Measurements from ENCODE around the gene IMPDH2. TPM values are rescaled to one million over a fixed set of nuclear protein-coding genes. Genes with fewer than 3 reads are reported as not detected.
A peak's percentile ranks its signal among the peaks of the same experiment; 100 is the strongest.

The IMPDH2 gene
- total and polyA plus RNA-seq, 2 donors from 2014 or later: 99.9 to 132 TPM

- intact Hi-C loops (cut with DNase I): no loop called here
- TF ChIP-seq, protein P1, sequence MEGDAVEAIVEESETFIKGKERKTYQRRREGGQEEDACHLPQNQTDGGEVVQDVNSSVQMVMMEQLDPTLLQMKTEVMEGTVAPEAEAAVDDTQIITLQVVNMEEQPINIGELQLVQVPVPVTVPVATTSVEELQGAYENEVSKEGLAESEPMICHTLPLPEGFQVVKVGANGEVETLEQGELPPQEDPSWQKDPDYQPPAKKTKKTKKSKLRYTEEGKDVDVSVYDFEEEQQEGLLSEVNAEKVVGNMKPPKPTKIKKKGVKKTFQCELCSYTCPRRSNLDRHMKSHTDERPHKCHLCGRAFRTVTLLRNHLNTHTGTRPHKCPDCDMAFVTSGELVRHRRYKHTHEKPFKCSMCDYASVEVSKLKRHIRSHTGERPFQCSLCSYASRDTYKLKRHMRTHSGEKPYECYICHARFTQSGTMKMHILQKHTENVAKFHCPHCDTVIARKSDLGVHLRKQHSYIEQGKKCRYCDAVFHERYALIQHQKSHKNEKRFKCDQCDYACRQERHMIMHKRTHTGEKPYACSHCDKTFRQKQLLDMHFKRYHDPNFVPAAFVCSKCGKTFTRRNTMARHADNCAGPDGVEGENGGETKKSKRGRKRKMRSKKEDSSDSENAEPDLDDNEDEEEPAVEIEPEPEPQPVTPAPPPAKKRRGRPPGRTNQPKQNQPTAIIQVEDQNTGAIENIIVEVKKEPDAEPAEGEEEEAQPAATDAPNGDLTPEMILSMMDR (IDR thresholded peaks at IDR 0.05; ENCODE audit: borderline replicate concordance, extremely low read depth, insufficient read depth): no peak
- H3K4me3 ChIP-seq (ENCODE audit: low read length in 3 of 3): no peak overlapping the region
- H3K9ac ChIP-seq (ENCODE audit: low read length in 3 of 3): no peak overlapping the region
- no peaks in the 10 kb centered on the region for H3K9me3 ChIP-seq (ENCODE audit: control insufficient read depth in 2 of 3, insufficient read depth in 1 of 3, low read length in 3 of 3)
- H3K27me3 ChIP-seq (ENCODE audit: control insufficient read depth, insufficient read depth, low read length): no peaks in the 10 kb centered on the region
- FAIRE-seq (no peak), DNase-seq (no peak)
- peaks cover 2 to 27% (median 15%) of the 10 kb centered on the region in 3 donors for H3K36me3 ChIP-seq (ENCODE audit: control insufficient read depth in 2 of 3, insufficient read depth in 3 of 3, low read length in 3 of 3)
- no peak overlapping the region for H3K27ac ChIP-seq (ENCODE audit: low read depth in 2 of 2, low read length in 2 of 2)
- H3K4me1 ChIP-seq (ENCODE audit: control insufficient read depth in 2 of 3, insufficient read depth in 2 of 3, low read depth in 1 of 3, low read length in 3 of 3): no peaks in the 10 kb centered on the region
Observed at GRCh38 chr3:49076116-49076515, 46.9 kb upstream of the IMPDH2 start.

DNA sequence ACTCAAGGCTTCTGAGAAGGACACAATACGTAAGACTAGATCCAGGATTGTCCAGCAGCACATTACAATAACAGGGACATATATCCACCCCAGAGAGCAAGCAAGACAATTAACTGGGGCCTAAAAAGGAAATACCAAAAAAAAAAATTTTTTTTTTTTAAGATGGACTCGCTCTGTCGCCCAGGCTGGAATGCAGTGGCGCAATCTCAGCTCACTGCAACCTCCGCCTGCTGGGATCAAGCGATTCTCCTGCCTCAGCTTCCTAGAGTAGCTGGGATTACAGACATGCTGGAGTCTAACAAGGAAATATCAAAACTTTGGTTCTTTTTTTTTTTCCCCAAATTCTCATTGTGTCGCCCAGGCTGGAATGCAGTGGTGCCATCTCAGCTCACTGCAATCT lies 28.8 kb upstream of the IMPDH2 start:
- FAIRE-seq (no peak), DNase-seq (no peak)
- peaks cover 7 to 30% (median 20%) of the 10 kb centered on the region in 3 donors for H3K36me3 ChIP-seq (ENCODE audit: control insufficient read depth in 2 of 3, insufficient read depth in 3 of 3, low read length in 3 of 3)
- H3K9ac ChIP-seq (ENCODE audit: low read length in 3 of 3): no peak overlapping the region
- H3K9me3 ChIP-seq (ENCODE audit: control insufficient read depth in 2 of 3, insufficient read depth in 1 of 3, low read length in 3 of 3): no peaks in the 10 kb centered on the region
- no peak overlapping the region for H3K27ac ChIP-seq (ENCODE audit: low read depth in 2 of 2, low read length in 2 of 2)
- TF ChIP-seq, protein P1 (IDR thresholded peaks at IDR 0.05; ENCODE audit: borderline replicate concordance, extremely low read depth, insufficient read depth): no peak
- H3K27me3 ChIP-seq (ENCODE audit: control insufficient read depth, insufficient read depth, low read length): no peaks in the 10 kb centered on the region
- no peaks in the 10 kb centered on the region for H3K4me1 ChIP-seq (ENCODE audit: control insufficient read depth in 2 of 3, insufficient read depth in 2 of 3, low read depth in 1 of 3, low read length in 3 of 3)
- no peak overlapping the region for H3K4me3 ChIP-seq (ENCODE audit: low read length in 3 of 3)
- intact Hi-C loops (cut with DNase I): no loop called here

GRCh38 chr3:49057268-49057667 lies 28.1 kb upstream of the IMPDH2 start:
- no peak overlapping the region for H3K9ac ChIP-seq (ENCODE audit: low read length in 3 of 3)
- no peaks in the 10 kb centered on the region for H3K4me1 ChIP-seq (ENCODE audit: control insufficient read depth in 2 of 3, insufficient read depth in 2 of 3, low read depth in 1 of 3, low read length in 3 of 3)
- DNase-seq (peak in 1 of 5 donors; percentile 59), FAIRE-seq (no peak)
- intact Hi-C loops (cut with DNase I): no loop called here
- no peak overlapping the region for H3K27ac ChIP-seq (ENCODE audit: low read depth in 2 of 2, low read length in 2 of 2)
- TF ChIP-seq, protein P1 (IDR thresholded peaks at IDR 0.05; ENCODE audit: borderline replicate concordance, extremely low read depth, insufficient read depth): no peak
- H3K9me3 ChIP-seq (ENCODE audit: control insufficient read depth in 2 of 3, insufficient read depth in 1 of 3, low read length in 3 of 3): no peaks in the 10 kb centered on the region
- H3K36me3 ChIP-seq (ENCODE audit: control insufficient read depth in 2 of 3, insufficient read depth in 3 of 3, low read length in 3 of 3): peaks cover 7 to 29% (median 20%) of the 10 kb centered on the region in 3 donors
- no peaks in the 10 kb centered on the region for H3K27me3 ChIP-seq (ENCODE audit: control insufficient read depth, insufficient read depth, low read length)
- no peak overlapping the region for H3K4me3 ChIP-seq (ENCODE audit: low read length in 3 of 3)

DNA sequence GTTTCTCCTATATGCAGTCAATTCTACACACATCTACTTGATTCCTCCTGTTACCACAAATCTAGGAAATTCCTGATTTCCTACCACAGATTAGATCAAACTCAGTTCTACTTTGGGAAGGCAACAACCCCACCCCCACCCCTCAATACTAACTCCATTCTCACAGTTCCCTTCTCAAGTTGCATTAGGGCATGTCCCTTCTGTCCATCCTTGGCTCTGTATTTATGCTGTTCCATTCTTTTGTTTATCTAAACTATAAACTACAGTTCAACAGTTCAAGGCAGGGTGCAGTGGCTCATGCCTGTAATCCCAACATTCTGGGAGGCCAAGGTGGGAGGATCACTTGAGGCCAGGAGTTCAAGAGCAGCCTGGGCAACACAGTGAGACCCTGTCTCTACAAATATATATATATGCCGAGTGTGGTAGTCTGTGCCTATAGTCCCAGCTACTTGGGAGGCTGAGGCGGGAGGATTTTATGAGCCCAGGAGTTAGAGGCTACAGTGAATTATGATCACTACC lies 25.2 kb upstream of the IMPDH2 start:
- intact Hi-C loops (cut with DNase I): no loop called here
- TF ChIP-seq, protein P1 (IDR thresholded peaks at IDR 0.05; ENCODE audit: borderline replicate concordance, extremely low read depth, insufficient read depth): no peak
- Histone ChIP-seq H3K27me3 (ENCODE audit: control insufficient read depth, insufficient read depth, low read length) (no peaks in the 10 kb centered on the region), H3K4me1 (ENCODE audit: control insufficient read depth in 2 of 3, insufficient read depth in 2 of 3, low read depth in 1 of 3, low read length in 3 of 3) (no peaks in the 10 kb centered on the region), H3K9me3 (ENCODE audit: control insufficient read depth in 2 of 3, insufficient read depth in 1 of 3, low read length in 3 of 3) (no peaks in the 10 kb centered on the region), H3K4me3 (ENCODE audit: low read length in 3 of 3) (no peak overlapping the region), H3K27ac (ENCODE audit: low read depth in 2 of 2, low read length in 2 of 2) (no peak overlapping the region), H3K36me3 (ENCODE audit: control insufficient read depth in 2 of 3, insufficient read depth in 3 of 3, low read length in 3 of 3) (peaks cover 7 to 29% (median 25%) of the 10 kb centered on the region in 3 donors), H3K9ac (ENCODE audit: low read length in 3 of 3) (no peak overlapping the region)
- no peak for DNase-seq
- no peak for FAIRE-seq
